WI38 (cell line): ENCODE results near the gene CMPK1.

Experiments used
- H3K4me3 ChIP-seq: 2 replicates; pipeline ENCODE4 v1.5.1; 2011; ENCODE audit warnings: low read depth, mild to moderate bottlenecking, control low read depth, low read length
- CTCF ChIP-seq: IDR thresholded peaks from 2 replicates; pipeline ENCODE4 v1.5.1; 2012; ENCODE audit warnings: low read depth, mild to moderate bottlenecking, control low read depth, low read length

The CMPK1 gene

GRCh38 chr1:47331875-47332274 is 1.7 kb upstream of the CMPK1 start:
- TF ChIP-seq CTCF = no peak
- no peak overlapping the region for H3K4me3 ChIP-seq

- peak overlapping the region; percentile 90 for H3K4me3 ChIP-seq
These were observed 612 bp upstream of the CMPK1 start for GRCh38 chr1:47332779-47333577.

GRCh38 chr1:47333922-47334764 is 553 bp downstream of the CMPK1 start:
- TF ChIP-seq CTCF = no peak
- peak overlapping the region; percentile 90 for H3K4me3 ChIP-seq

More at GRCh38 chr1:47332779-47333577, 612 bp upstream of the CMPK1 start:
- no peak for TF ChIP-seq CTCF

- H3K4me3 ChIP-seq = peak overlapping the region; percentile 90
- TF ChIP-seq CTCF = no peak
These were observed 1.3 kb downstream of the CMPK1 start for GRCh38 chr1:47334765-47335435.

GRCh38 chr1:47337350-47337749 is 3.8 kb downstream of the CMPK1 start:
- no peak overlapping the region for H3K4me3 ChIP-seq
- no peak for TF ChIP-seq CTCF

- TF ChIP-seq CTCF = no peak
- H3K4me3 ChIP-seq = no peak overlapping the region
These were observed 4.9 kb downstream of the CMPK1 start for GRCh38 chr1:47338249-47339077.
